Sigmoid colon (tissue), 4 donors: ENCODE results near the gene ZNF280C.

Experiments
- EP300 ChIP-seq, 4 donors: sonication (generic); formaldehyde crosslinking; IDR thresholded peaks; one replicate each; pipeline ENCODE4 v1.6.1; 2017; ENCODE audit warnings: antibody characterized with exemption in 4 of 4
- POLR2AphosphoS5 ChIP-seq, 4 donors: sonication (generic); formaldehyde crosslinking; IDR thresholded peaks; one replicate each; pipeline ENCODE4 v1.6.1; 2017; ENCODE audit warnings: antibody characterized with exemption in 4 of 4
- TF ChIP-seq, protein P1 (sequence below), 4 experiments: fragments of 450-650 bp in 3 of 4; fragments of 200-600 bp in 1 of 4; IDR thresholded peaks; one replicate each; pipeline ENCODE4 v1.5.1; 2016 to 2019; ENCODE audit warnings: antibody characterized with exemption in 4 of 4, mild to moderate bottlenecking in 3 of 4, moderate library complexity in 2 of 4

- TF ChIP-seq POLR2AphosphoS5 (IDR thresholded peaks at IDR 0.05) (no peak), EP300 (IDR thresholded peaks at IDR 0.05) (no peak)
- TF ChIP-seq, protein P1, sequence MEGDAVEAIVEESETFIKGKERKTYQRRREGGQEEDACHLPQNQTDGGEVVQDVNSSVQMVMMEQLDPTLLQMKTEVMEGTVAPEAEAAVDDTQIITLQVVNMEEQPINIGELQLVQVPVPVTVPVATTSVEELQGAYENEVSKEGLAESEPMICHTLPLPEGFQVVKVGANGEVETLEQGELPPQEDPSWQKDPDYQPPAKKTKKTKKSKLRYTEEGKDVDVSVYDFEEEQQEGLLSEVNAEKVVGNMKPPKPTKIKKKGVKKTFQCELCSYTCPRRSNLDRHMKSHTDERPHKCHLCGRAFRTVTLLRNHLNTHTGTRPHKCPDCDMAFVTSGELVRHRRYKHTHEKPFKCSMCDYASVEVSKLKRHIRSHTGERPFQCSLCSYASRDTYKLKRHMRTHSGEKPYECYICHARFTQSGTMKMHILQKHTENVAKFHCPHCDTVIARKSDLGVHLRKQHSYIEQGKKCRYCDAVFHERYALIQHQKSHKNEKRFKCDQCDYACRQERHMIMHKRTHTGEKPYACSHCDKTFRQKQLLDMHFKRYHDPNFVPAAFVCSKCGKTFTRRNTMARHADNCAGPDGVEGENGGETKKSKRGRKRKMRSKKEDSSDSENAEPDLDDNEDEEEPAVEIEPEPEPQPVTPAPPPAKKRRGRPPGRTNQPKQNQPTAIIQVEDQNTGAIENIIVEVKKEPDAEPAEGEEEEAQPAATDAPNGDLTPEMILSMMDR (IDR thresholded peaks at IDR 0.05), result no peak
Observed at GRCh38 chrX:130251671-130252070, 17.0 kb downstream of the ZNF280C start.
